ENCODE measurements around the gene IER3. TPM values are rescaled to one million over a fixed set of nuclear protein-coding genes. Genes with fewer than 3 reads are reported as not detected.

The IER3 gene
- total and polyA plus RNA-seq, 4 donors = 1.3 to 8.1 (median 6.7) TPM

DNA sequence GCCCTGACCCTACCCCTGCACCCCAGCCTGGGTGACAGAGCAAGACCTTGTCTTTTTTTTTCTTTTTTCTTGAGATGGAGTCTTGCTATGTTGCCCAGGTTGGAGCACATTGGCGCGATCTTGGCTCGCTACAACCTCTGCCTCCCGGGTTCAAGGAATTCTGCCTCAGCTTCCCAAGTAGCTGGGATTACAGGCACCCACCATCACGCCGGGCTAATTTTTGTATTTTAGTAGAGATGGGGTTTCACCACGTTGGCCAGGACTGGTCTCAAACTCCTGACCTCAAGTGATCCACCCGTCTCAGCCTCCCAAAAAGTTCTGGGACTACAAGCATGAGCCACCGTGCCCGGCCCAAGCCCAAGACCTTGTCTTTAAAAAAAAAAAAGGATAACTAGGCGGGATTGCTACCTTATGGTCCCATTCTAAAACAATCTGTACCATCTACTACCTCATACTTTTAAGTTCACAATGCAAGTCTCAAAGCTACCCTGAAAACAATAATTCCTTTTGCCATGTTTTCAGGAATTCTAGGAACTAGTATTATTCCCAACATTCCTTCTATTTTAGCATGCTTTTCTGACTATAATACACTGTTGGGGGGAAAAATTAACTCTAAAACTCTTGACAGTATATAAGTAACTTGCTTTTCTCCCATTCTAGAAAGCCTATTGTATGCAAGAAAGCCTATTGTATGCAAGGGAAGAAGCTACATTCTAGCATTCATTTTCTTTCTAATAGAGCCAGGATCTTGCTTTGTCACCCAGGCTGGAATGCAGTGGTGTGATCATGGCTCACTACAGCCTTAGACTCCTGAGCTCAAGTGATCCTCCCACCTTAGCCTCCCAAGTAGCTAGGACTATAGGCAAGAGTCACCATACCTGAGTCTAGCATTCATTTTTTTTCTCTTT lies 17.6 kb downstream of the IER3 start:
- Histone ChIP-seq H3K36me3 (ENCODE audit: control insufficient read depth in 4 of 4, insufficient read depth in 3 of 4, low read depth in 1 of 4, low read length in 3 of 4) (peaks cover 17 to 55% (median 47%) of the 10 kb centered on the region in 4 donors), H3K27ac (ENCODE audit: low read depth in 1 of 2, low read length in 2 of 2) (no peak overlapping the region), H3K4me1 (ENCODE audit: control insufficient read depth in 4 of 4, insufficient read depth in 4 of 4, low read length in 3 of 4) (peaks cover 0 to 35% (median 25%) of the 10 kb centered on the region in 4 donors), H3K27me3 (ENCODE audit: control insufficient read depth in 4 of 4, insufficient read depth in 4 of 4, low read length in 3 of 4) (no peaks in the 10 kb centered on the region), H3K4me3 (ENCODE audit: low read depth in 1 of 3, low read length in 3 of 3) (no peak overlapping the region), H3K9ac (ENCODE audit: low read depth in 1 of 2, low read length in 2 of 2) (no peak overlapping the region), H3K9me3 (ENCODE audit: control insufficient read depth in 4 of 4, low read length in 3 of 4) (no peaks in the 10 kb centered on the region)
- TF ChIP-seq, protein P1, sequence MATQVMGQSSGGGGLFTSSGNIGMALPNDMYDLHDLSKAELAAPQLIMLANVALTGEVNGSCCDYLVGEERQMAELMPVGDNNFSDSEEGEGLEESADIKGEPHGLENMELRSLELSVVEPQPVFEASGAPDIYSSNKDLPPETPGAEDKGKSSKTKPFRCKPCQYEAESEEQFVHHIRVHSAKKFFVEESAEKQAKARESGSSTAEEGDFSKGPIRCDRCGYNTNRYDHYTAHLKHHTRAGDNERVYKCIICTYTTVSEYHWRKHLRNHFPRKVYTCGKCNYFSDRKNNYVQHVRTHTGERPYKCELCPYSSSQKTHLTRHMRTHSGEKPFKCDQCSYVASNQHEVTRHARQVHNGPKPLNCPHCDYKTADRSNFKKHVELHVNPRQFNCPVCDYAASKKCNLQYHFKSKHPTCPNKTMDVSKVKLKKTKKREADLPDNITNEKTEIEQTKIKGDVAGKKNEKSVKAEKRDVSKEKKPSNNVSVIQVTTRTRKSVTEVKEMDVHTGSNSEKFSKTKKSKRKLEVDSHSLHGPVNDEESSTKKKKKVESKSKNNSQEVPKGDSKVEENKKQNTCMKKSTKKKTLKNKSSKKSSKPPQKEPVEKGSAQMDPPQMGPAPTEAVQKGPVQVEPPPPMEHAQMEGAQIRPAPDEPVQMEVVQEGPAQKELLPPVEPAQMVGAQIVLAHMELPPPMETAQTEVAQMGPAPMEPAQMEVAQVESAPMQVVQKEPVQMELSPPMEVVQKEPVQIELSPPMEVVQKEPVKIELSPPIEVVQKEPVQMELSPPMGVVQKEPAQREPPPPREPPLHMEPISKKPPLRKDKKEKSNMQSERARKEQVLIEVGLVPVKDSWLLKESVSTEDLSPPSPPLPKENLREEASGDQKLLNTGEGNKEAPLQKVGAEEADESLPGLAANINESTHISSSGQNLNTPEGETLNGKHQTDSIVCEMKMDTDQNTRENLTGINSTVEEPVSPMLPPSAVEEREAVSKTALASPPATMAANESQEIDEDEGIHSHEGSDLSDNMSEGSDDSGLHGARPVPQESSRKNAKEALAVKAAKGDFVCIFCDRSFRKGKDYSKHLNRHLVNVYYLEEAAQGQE (IDR thresholded peaks at IDR 0.05) = no peak
- TF ChIP-seq CTCF (IDR thresholded peaks at IDR 0.05; ENCODE audit: low read depth, low read length, missing input control) = no peak
- no peak for TF ChIP-seq YY1 (IDR thresholded peaks at IDR 0.05)
- no peak for TF ChIP-seq FOXA1 (IDR thresholded peaks at IDR 0.05)
- DNase-seq (ENCODE audit: low spot score) = no peak
- 91% methylated on average over 11 of the region's 11 CpGs for WGBS

DNA sequence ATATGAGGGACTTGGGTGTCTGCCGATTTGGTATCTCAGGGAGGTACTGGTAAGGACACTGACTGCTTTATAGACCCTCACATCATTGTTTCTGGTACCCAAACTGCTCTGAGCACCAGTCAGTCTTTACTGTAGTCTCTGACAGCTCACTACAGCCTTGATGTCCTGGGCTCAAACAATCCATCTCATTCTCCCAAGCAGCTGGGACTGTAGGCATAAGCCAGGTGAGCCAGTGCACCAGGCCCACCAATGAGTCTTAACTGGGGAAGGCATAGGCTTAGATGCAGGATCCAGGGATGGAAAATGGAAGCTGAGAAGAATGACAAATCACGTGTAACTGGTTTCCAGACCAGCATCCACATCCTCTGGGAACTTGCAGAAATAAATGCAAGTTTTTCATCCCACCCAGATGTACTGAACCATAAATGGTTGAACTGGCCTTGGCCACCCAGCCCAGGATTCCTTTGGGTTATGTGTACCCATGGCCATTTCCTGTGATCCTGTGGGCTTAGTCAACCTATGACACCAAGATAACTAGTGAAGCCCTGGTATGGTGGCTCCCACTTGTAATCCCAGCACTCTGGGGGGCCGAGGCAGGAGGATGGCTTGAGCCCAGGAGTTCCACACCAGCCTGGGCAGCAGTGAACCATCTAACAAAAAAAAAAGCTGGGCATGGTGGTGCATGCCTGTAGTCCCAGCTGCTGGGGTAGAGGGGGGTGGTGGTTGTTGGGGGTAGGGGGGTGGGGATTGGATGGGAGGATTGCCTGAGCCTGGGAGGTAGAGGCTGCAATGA lies 18.4 kb downstream of the IER3 start:
- peaks cover 0 to 37% (median 26%) of the 10 kb centered on the region in 4 donors for H3K4me1 ChIP-seq (ENCODE audit: control insufficient read depth in 4 of 4, insufficient read depth in 4 of 4, low read length in 3 of 4)
- TF ChIP-seq RAD21 (IDR thresholded peaks at IDR 0.05) = no peak
- no peak for TF ChIP-seq EGR1 (IDR thresholded peaks at IDR 0.05; ENCODE audit: low read depth in 2 of 2)
- no peak for TF ChIP-seq TAF1 (conservative IDR thresholded peaks at IDR 0.05)
- TF ChIP-seq NR2F2 (IDR thresholded peaks at IDR 0.05) = no peak
- no peak for TF ChIP-seq FOXA1 (IDR thresholded peaks at IDR 0.05)
- TF ChIP-seq HNF4G (IDR thresholded peaks at IDR 0.05) = no peak
- TF ChIP-seq ATF3 (IDR thresholded peaks at IDR 0.05) = no peak
- TF ChIP-seq CTCF (IDR thresholded peaks at IDR 0.05; ENCODE audit: low read depth, low read length, missing input control) = no peak
- TF ChIP-seq JUND (IDR thresholded peaks at IDR 0.05) = no peak
- TF ChIP-seq, protein P1 (IDR thresholded peaks at IDR 0.05) = no peak
- no peak for TF ChIP-seq HNF4A (conservative IDR thresholded peaks at IDR 0.05)
- no peak for TF ChIP-seq ZBTB33 (IDR thresholded peaks at IDR 0.05)
- no peak for TF ChIP-seq RXRA (IDR thresholded peaks at IDR 0.05)
- no peak for TF ChIP-seq YY1 (IDR thresholded peaks at IDR 0.05)
- no peak for TF ChIP-seq FOXA2 (IDR thresholded peaks at IDR 0.05)

More for the DNA sequence above, 18.4 kb downstream of the IER3 start:
- Histone ChIP-seq H3K4me3 (ENCODE audit: low read depth in 1 of 3, low read length in 3 of 3) (no peak overlapping the region), H3K36me3 (ENCODE audit: control insufficient read depth in 4 of 4, insufficient read depth in 3 of 4, low read depth in 1 of 4, low read length in 3 of 4) (peaks cover 17 to 55% (median 47%) of the 10 kb centered on the region in 4 donors), H3K27ac (ENCODE audit: low read depth in 1 of 2, low read length in 2 of 2) (no peak overlapping the region), H3K27me3 (ENCODE audit: control insufficient read depth in 4 of 4, insufficient read depth in 4 of 4, low read length in 3 of 4) (no peaks in the 10 kb centered on the region), H3K9me3 (ENCODE audit: control insufficient read depth in 4 of 4, low read length in 3 of 4) (no peaks in the 10 kb centered on the region), H3K9ac (ENCODE audit: low read depth in 1 of 2, low read length in 2 of 2) (no peak overlapping the region)
- 65% methylated on average over 3 of the region's 3 CpGs for WGBS
- DNase-seq (ENCODE audit: low spot score) = no peak

Measured in liver (tissue), 9 donors.